GM21576 (cell line): ENCODE measurements around the gene BAMBI.
A peak's percentile ranks its signal among the peaks of the same experiment; 100 is the strongest.

ENCODE experiments used
- ATAC-seq: cut with Tn5 transposase; IDR thresholded peaks from one replicate; pipeline ENCODE4 v1.9.1; 2021; ENCODE audit warnings: mild to moderate bottlenecking, moderate library complexity; ENCODE audit not compliant: unreplicated experiment

BAMBI gene

GRCh38 chr10:28674782-28675181 is 2.5 kb upstream of the BAMBI start:
- no peak for ATAC-seq

- ATAC-seq = peak; percentile 0
Observed at GRCh38 chr10:28676326-28676967, 874 bp upstream of the BAMBI start.

- ATAC-seq = no peak
Observed at GRCh38 chr10:28677888-28678686, 766 bp downstream of the BAMBI start.

- no peak for ATAC-seq
Observed at GRCh38 chr10:28678687-28679457, 1.6 kb downstream of the BAMBI start.

- ATAC-seq = no peak
Observed at GRCh38 chr10:28679581-28680357, 2.4 kb downstream of the BAMBI start.

- no peak for ATAC-seq
Observed at GRCh38 chr10:28680358-28680752, 3.0 kb downstream of the BAMBI start.

GRCh38 chr10:28681291-28681763 is 4.0 kb downstream of the BAMBI start:
- no peak for ATAC-seq

- no peak for ATAC-seq
Observed at GRCh38 chr10:28681928-28682750, 4.8 kb downstream of the BAMBI start.

GRCh38 chr10:28684157-28684985 is 7.0 kb downstream of the BAMBI start:
- no peak for ATAC-seq

- ATAC-seq = no peak
Observed at GRCh38 chr10:28684986-28685580, 7.8 kb downstream of the BAMBI start.

- no peak for ATAC-seq
Observed at GRCh38 chr10:28685717-28686116, 8.4 kb downstream of the BAMBI start.

GRCh38 chr10:28686835-28687682 is 9.7 kb downstream of the BAMBI start:
- ATAC-seq = no peak

GRCh38 chr10:28687683-28688001 is 10.3 kb downstream of the BAMBI start:
- no peak for ATAC-seq

- no peak for ATAC-seq
Observed at GRCh38 chr10:28690545-28690944, 13.2 kb downstream of the BAMBI start.

GRCh38 chr10:28691187-28691694 is 13.9 kb downstream of the BAMBI start:
- no peak for ATAC-seq

GRCh38 chr10:28692050-28692449 is 14.7 kb downstream of the BAMBI start:
- ATAC-seq = no peak

GRCh38 chr10:28694530-28694929 is 17.2 kb downstream of the BAMBI start:
- ATAC-seq = no peak

GRCh38 chr10:28698075-28698474 is 20.8 kb downstream of the BAMBI start:
- no peak for ATAC-seq
